Stomach (tissue), 4 donors: ENCODE results near the gene CS.

Experiments used
- EP300 ChIP-seq: sonication (generic); formaldehyde crosslinking; IDR thresholded peaks from one replicate; pipeline ENCODE4 v1.6.1; 2017; ENCODE audit warnings: antibody characterized with exemption
- POLR2A ChIP-seq, 4 donors: fragments of 450-650 bp; IDR thresholded peaks; one replicate each; pipeline ENCODE4 v1.6.1; 2016; ENCODE audit warnings: antibody characterized with exemption in 4 of 4, control low read depth in 2 of 4, mild to moderate bottlenecking in 1 of 4, moderate library complexity in 1 of 4
- POLR2AphosphoS5 ChIP-seq, 3 donors: sonication (generic); formaldehyde crosslinking; IDR thresholded peaks; one replicate each; pipeline ENCODE4 v1.6.1; 2016; ENCODE audit warnings: antibody characterized with exemption in 3 of 3

DNA sequence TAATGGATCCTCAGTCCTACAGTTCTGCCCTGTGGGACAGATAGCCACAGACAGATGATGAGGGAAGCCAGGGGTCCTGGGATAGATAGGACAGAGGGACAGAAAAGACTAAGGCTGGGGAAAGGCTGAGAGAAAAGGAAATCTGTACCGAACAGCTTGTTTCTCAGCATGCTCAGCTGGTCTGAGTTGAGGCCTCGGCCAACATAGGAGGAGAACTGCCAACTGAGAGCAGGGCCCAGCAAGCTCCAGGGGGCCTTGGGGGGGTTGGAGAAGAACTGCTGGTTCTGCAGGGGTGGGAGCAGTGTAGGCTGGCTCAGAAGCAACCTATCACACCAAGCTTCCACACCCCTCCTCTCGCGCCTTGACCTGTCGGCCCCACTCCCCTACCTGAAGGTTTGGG, 48.6 kb upstream of the CS start:
- no peak for TF ChIP-seq POLR2AphosphoS5 (IDR thresholded peaks at IDR 0.05)
- TF ChIP-seq POLR2A (IDR thresholded peaks at IDR 0.05), result no peak
- no peak for TF ChIP-seq EP300
